ENCODE results near the gene IMPA2.
"Not testable (repeated sequence)": the region's sequence is repeated elsewhere in the genome, so short reads cannot be mapped to it uniquely, and the experiment has no call there.

Gene IMPA2

GRCh38 chr18:12031846-12032245, 50.5 kb downstream of the IMPA2 start:
- Histone ChIP-seq H3K9ac (ENCODE audit: low read depth, low read length) (no peak overlapping the region), H3K36me3 (ENCODE audit: control insufficient read depth, insufficient read depth, low read length) (peaks cover 46% of the 10 kb centered on the region), H3K4me3 (ENCODE audit: low read depth, low read length) (no peak overlapping the region), H3K9me3 (ENCODE audit: control insufficient read depth, insufficient read depth, low read length) (no peaks in the 10 kb centered on the region), H3K27ac (ENCODE audit: low read depth, low read length) (no peak overlapping the region), H3K4me1 (ENCODE audit: control insufficient read depth, insufficient read depth, low read length) (peaks cover 8% of the 10 kb centered on the region; the same call in 1 of the 2 replicates), H3K27me3 (ENCODE audit: control insufficient read depth, insufficient read depth, low read length) (no peaks in the 10 kb centered on the region)

GRCh38 chr18:12032786-12033642, 51.7 kb downstream of the IMPA2 start:
- peaks cover 8% of the 10 kb centered on the region; the same call in 1 of the 2 replicates for H3K4me1 ChIP-seq (ENCODE audit: control insufficient read depth, insufficient read depth, low read length)
- H3K27me3 ChIP-seq (ENCODE audit: control insufficient read depth, insufficient read depth, low read length): peaks cover 7% of the 10 kb centered on the region
- H3K27ac ChIP-seq (ENCODE audit: low read depth, low read length): peak overlapping the region; percentile 29
- H3K9me3 ChIP-seq (ENCODE audit: control insufficient read depth, insufficient read depth, low read length): no peaks in the 10 kb centered on the region
- H3K4me3 ChIP-seq (ENCODE audit: low read depth, low read length): no peak overlapping the region
- no peak overlapping the region for H3K9ac ChIP-seq (ENCODE audit: low read depth, low read length)
- peaks cover 42% of the 10 kb centered on the region for H3K36me3 ChIP-seq (ENCODE audit: control insufficient read depth, insufficient read depth, low read length)

- Histone ChIP-seq H3K4me3 (ENCODE audit: low read depth, low read length) (no peak overlapping the region), H3K27ac (ENCODE audit: low read depth, low read length) (peak overlapping the region; percentile 29), H3K9ac (ENCODE audit: low read depth, low read length) (no peak overlapping the region), H3K4me1 (ENCODE audit: control insufficient read depth, insufficient read depth, low read length) (peaks cover 8% of the 10 kb centered on the region; the same call in 1 of the 2 replicates), H3K36me3 (ENCODE audit: control insufficient read depth, insufficient read depth, low read length) (peaks cover 36% of the 10 kb centered on the region), H3K9me3 (ENCODE audit: control insufficient read depth, insufficient read depth, low read length) (no peaks in the 10 kb centered on the region), H3K27me3 (ENCODE audit: control insufficient read depth, insufficient read depth, low read length) (peaks cover 13% of the 10 kb centered on the region)
Observed at GRCh38 chr18:12033643-12034025, 52.3 kb downstream of the IMPA2 start.

GRCh38 chr18:12034241-12035100, 53.2 kb downstream of the IMPA2 start:
- Histone ChIP-seq H3K4me1 (ENCODE audit: control insufficient read depth, insufficient read depth, low read length) (peaks cover 8% of the 10 kb centered on the region; the same call in 1 of the 2 replicates), H3K9me3 (ENCODE audit: control insufficient read depth, insufficient read depth, low read length) (no peaks in the 10 kb centered on the region), H3K27me3 (ENCODE audit: control insufficient read depth, insufficient read depth, low read length) (peaks cover 16% of the 10 kb centered on the region), H3K36me3 (ENCODE audit: control insufficient read depth, insufficient read depth, low read length) (peaks cover 31% of the 10 kb centered on the region), H3K9ac (ENCODE audit: low read depth, low read length) (no peak overlapping the region), H3K4me3 (ENCODE audit: low read depth, low read length) (no peak overlapping the region), H3K27ac (ENCODE audit: low read depth, low read length) (no peak overlapping the region)

- H3K9me3 ChIP-seq (ENCODE audit: control insufficient read depth, insufficient read depth, low read length): no peaks in the 10 kb centered on the region
- H3K27me3 ChIP-seq (ENCODE audit: control insufficient read depth, insufficient read depth, low read length): peaks cover 16% of the 10 kb centered on the region
- peaks cover 21% of the 10 kb centered on the region for H3K36me3 ChIP-seq (ENCODE audit: control insufficient read depth, insufficient read depth, low read length)
- H3K9ac ChIP-seq (ENCODE audit: low read depth, low read length): no peak overlapping the region
- no peak overlapping the region for H3K4me3 ChIP-seq (ENCODE audit: low read depth, low read length)
- H3K4me1 ChIP-seq (ENCODE audit: control insufficient read depth, insufficient read depth, low read length): peaks cover 8% of the 10 kb centered on the region; the same call in 1 of the 2 replicates
- no peak overlapping the region for H3K27ac ChIP-seq (ENCODE audit: low read depth, low read length)
Observed at GRCh38 chr18:12035481-12035880, 54.2 kb downstream of the IMPA2 start.

- peaks cover 16% of the 10 kb centered on the region for H3K27me3 ChIP-seq (ENCODE audit: control insufficient read depth, insufficient read depth, low read length)
- H3K36me3 ChIP-seq (ENCODE audit: control insufficient read depth, insufficient read depth, low read length): peaks cover 14% of the 10 kb centered on the region
- peaks cover 8% of the 10 kb centered on the region; the same call in 1 of the 2 replicates for H3K4me1 ChIP-seq (ENCODE audit: control insufficient read depth, insufficient read depth, low read length)
- H3K9ac ChIP-seq (ENCODE audit: low read depth, low read length): no peak overlapping the region
- H3K27ac ChIP-seq (ENCODE audit: low read depth, low read length): no peak overlapping the region
- no peaks in the 10 kb centered on the region for H3K9me3 ChIP-seq (ENCODE audit: control insufficient read depth, insufficient read depth, low read length)
- H3K4me3 ChIP-seq (ENCODE audit: low read depth, low read length): no peak overlapping the region
Observed at GRCh38 chr18:12036201-12036751, 55.0 kb downstream of the IMPA2 start.

GRCh38 chr18:12038082-12038638, 56.9 kb downstream of the IMPA2 start:
- no peak overlapping the region for H3K9ac ChIP-seq (ENCODE audit: low read depth, low read length)
- H3K27ac ChIP-seq (ENCODE audit: low read depth, low read length): no peak overlapping the region
- peaks cover 8% of the 10 kb centered on the region; the same call in 1 of the 2 replicates for H3K4me1 ChIP-seq (ENCODE audit: control insufficient read depth, insufficient read depth, low read length)
- no peaks in the 10 kb centered on the region for H3K9me3 ChIP-seq (ENCODE audit: control insufficient read depth, insufficient read depth, low read length)
- no peaks in the 10 kb centered on the region; the same call in 1 of the 2 replicates for H3K36me3 ChIP-seq (ENCODE audit: control insufficient read depth, insufficient read depth, low read length)
- peaks cover 16% of the 10 kb centered on the region for H3K27me3 ChIP-seq (ENCODE audit: control insufficient read depth, insufficient read depth, low read length)
- H3K4me3 ChIP-seq (ENCODE audit: low read depth, low read length): peak overlapping the region; percentile 77

- Histone ChIP-seq H3K27me3 (ENCODE audit: control insufficient read depth, insufficient read depth, low read length) (peaks cover 16% of the 10 kb centered on the region), H3K4me1 (ENCODE audit: control insufficient read depth, insufficient read depth, low read length) (peaks cover 2% of the 10 kb centered on the region; the same call in 1 of the 2 replicates), H3K9ac (ENCODE audit: low read depth, low read length) (no peak overlapping the region; the same call in 1 of the 2 replicates), H3K27ac (ENCODE audit: low read depth, low read length) (no peak overlapping the region), H3K9me3 (ENCODE audit: control insufficient read depth, insufficient read depth, low read length) (no peaks in the 10 kb centered on the region), H3K36me3 (ENCODE audit: control insufficient read depth, insufficient read depth, low read length) (no peaks in the 10 kb centered on the region; the same call in 1 of the 2 replicates), H3K4me3 (ENCODE audit: low read depth, low read length) (peak overlapping the region; percentile 77)
Observed at GRCh38 chr18:12038639-12039539, 57.6 kb downstream of the IMPA2 start.

- H3K4me3 ChIP-seq (ENCODE audit: low read depth, low read length); H3K27ac ChIP-seq (ENCODE audit: low read depth, low read length); H3K4me1 ChIP-seq (ENCODE audit: control insufficient read depth, insufficient read depth, low read length); H3K36me3 ChIP-seq (ENCODE audit: control insufficient read depth, insufficient read depth, low read length); H3K9ac ChIP-seq (ENCODE audit: low read depth, low read length); H3K9me3 ChIP-seq (ENCODE audit: control insufficient read depth, insufficient read depth, low read length): not testable (repeated sequence)
- H3K27me3 ChIP-seq (ENCODE audit: control insufficient read depth, insufficient read depth, low read length): peaks cover 16% of the 10 kb centered on the region
Observed at GRCh38 chr18:12039540-12039930, 58.2 kb downstream of the IMPA2 start.

GRCh38 chr18:12041561-12041960, 60.3 kb downstream of the IMPA2 start:
- Histone ChIP-seq H3K4me1 (ENCODE audit: control insufficient read depth, insufficient read depth, low read length) (no peaks in the 10 kb centered on the region), H3K4me3 (ENCODE audit: low read depth, low read length) (no peak overlapping the region), H3K36me3 (ENCODE audit: control insufficient read depth, insufficient read depth, low read length) (no peaks in the 10 kb centered on the region), H3K9ac (ENCODE audit: low read depth, low read length) (no peak overlapping the region), H3K9me3 (ENCODE audit: control insufficient read depth, insufficient read depth, low read length) (no peaks in the 10 kb centered on the region), H3K27me3 (ENCODE audit: control insufficient read depth, insufficient read depth, low read length) (peaks cover 16% of the 10 kb centered on the region), H3K27ac (ENCODE audit: low read depth, low read length) (no peak overlapping the region)
